Measurements from ENCODE around the gene TNFRSF14.

The TNFRSF14 gene

DNA sequence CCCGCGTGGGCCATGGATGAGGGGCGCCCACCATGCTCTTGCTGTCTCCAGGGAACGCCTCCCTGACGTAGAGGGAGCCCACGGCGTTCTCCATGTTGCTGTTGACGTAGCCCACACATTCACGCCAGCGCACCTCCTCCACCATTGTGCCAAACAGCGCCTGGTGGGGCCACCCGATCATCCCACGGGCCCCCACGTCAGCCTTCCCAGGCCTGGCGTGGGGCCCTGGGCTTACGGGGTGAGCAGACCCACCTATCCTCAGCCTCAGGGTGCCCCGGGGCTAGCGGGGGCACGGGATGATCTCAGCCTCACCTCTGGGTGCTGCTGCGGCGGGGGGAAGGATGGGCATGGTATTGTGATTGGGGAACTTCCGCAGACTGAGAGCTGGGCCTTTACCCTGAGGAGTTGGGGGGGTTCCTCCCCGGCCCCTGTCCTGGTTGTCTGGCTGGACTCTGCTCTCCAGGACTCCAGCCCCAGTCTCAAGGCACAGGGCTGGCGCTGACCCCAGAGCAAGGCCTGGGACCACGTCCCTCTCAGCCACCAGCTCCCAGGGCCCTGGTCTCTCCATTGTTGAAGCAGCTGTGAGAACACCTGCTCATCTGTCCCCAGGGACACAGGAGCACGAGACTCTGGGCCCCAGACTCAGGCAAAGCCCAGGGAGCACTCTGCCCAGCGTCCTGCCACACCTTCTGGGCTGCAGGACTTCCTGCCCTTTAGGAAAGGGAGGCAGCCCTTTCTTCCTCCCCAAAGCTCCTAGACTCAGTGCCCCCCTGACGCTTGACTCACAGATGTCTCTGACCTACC, 40.6 kb downstream of the TNFRSF14 start:
- in situ Hi-C loops (cut with HindIII; ENCODE audit: low sequenced_read_pairs): no loop called here

DNA sequence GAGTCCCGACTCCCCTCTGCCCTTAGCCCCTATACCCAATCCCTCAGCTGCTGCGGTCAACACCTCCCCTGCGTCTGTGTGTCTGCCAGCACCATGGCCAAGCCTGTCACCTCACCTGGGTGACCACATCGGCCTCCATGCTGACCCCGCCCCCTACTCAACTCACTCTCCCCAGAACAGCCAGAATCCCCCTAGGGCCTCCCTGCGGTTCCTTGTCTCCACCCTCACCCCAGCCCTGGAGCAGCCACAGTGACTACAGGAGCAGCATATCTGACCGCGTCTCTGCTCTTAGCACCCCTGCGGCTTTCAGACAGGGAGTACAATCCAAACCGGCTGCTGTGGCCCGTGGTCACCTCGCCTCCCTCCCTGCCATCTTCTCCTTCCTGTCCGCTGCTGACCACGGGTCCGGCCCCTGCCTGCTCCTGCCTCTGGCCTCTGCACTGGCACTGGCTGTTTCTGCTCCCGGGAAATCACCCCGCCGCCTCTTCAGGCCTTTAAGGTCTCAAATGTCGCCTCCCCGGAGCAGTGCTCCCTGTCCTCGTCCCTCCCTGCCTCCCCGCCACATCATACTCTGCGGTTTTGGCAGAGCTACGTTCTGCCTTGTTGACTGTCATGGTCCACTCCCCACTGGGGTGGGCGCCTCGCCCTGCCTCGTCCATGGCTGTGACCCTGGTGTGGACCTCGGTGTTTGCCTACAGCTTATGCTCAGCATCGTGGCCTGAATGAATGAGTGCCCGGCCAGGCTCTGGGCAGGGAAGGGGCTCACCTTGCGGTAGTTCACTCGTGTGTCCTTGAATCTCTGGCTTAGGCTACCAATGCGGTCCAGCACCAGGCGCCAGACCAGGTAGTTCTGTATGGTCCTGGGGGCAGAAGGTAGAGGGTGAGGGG, 41.5 kb downstream of the TNFRSF14 start:
- in situ Hi-C loops (cut with HindIII; ENCODE audit: low sequenced_read_pairs): no loop called here

DNA sequence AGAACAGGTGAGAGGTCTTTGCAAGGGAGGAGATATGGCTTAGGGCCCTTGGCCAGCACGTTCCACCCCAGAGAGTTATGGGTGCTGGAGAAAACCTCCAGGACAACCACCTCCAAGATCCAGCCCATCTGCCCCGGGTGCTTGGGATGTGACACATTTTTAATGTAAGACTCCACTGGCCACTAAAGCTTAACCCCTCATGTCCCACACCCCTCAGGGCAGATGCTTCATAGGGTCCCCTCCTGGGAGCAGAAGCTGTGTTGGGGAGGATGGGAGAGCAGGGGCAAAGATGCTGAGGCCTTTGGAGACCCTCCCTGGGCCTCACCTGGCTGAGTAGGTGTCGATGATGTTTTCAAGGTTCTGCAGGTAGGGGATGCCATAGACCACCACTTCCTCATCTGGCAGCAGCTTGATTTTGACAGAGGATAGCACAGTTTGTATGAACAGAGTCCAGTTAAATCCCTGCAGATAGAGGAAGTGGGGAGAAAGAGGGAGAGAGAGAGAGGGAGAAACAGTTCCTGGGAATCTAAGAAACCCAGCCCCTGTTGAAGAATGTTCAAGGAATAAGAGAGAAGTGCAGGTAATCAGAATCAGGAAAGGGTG, 42.3 kb downstream of the TNFRSF14 start:
- in situ Hi-C loops (cut with HindIII; ENCODE audit: low sequenced_read_pairs): no loop called here

DNA sequence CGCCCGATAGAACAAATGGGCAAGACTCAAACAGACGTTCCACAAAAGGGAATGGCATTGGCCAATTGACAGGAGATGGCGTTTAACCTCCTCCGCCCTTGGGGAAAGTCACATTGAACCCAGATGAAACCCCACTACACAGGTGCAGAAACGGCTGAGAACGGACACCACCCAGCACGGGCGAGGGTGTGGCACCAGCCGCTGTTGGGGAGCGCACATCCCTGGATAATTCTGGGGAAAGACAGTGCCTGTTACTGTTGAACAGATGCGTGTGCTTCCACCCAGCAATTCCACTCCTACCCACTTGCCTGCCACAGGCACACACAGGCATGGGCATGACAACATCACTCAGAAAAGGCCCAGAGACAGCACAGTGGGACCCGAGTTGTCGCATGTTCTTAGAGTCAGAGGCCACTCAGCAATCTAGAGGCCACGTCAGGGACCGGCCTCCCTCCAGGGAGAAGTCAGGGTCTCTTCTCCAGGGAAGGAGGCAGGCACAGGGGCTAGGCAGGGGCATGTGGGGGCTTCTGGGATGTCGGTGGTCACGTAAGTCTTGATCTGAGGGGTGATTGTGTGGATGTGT, 45.6 kb downstream of the TNFRSF14 start:
- in situ Hi-C loops (cut with HindIII; ENCODE audit: low sequenced_read_pairs): no loop called here

DNA sequence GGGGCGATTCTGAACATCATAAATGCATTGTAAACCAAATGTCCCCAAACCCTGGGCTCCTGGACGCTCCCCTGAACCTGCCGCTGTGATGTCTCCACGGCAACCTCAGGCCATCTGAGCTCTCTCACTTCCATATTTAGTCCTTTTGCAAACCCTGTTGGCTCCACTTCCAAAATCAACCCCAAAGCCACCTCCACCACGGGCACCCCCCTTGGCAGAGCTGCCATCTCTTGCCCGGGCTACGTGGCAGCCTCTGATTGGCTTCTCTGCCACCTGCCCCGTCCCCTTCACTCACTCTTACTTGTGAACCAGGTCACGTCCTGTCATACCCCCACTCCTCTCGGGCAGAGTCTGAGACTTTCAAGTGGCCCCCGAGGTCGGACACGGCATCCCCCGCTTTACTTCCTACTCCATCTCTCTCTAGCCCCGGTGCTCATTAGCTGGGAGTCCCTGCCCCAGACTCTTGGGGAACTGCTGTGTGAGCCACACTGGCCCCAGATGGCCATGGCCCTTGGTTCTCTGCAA, 46.2 kb downstream of the TNFRSF14 start:
- in situ Hi-C loops (cut with HindIII; ENCODE audit: low sequenced_read_pairs): no loop called here

DNA sequence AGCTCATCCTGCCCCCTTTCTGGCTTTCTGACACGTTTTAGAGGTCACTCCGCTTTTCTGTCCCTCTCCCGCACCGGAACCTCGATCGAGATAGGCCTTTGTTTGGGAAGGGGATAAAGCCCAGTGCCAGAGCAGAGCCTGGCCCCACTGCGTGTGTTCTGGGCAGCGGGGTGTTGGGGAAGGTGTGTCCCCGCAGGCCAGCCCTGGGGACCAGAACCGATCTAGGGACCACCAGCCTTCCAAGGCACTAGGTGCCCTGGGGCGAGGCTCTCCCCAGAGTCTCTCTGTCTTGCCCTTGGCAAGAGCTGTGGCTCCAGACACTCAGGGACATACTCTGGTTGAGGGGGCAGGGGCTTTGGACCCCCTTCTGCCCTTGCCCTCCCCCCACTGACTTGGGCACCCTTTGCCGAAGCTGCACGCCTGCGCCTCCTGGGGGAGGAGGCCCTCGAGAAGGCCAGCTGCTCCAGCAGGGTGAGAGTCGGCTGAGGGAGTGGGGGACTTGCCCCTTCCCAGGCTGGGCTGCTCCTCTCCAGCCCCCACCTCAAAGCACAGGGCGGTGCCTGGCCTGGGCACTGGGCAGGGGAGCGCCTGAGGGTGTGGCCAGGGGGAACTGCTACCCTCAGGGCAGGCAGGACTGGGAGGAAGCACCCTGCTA, 46.8 kb downstream of the TNFRSF14 start:
- in situ Hi-C loops (cut with HindIII; ENCODE audit: low sequenced_read_pairs): no loop called here

DNA sequence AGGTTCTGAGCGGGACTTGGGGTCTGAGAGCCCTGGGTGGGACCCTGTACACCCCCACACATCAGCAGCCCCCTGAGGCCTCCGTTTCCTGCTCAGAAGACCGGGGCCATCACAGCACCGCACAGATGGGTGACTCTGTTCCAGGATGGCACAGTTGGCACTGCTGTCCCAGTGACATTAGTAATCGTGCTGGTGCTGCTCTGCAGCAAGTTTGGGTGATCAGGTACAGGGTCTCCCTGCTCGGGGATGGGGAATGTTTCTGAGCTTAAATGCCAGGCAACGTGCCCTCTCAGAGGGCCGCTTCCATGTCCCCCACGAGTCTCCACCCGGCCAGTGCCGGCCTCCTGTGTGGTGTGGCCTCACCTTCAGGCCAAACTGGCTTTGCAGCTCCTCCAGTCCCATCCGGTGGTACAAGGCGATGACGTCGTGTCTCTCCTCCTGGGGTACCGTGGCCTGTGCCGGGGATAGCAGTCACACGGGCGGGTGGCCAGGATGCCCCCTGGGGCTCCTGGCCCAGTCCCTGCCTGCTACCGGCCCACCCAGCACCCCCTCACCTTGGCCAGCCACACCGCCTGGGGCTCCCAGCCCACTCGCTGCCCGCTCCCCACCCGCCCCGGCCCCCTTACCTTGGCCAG, 47.5 kb downstream of the TNFRSF14 start:
- in situ Hi-C loops (cut with HindIII; ENCODE audit: low sequenced_read_pairs): no loop called here

DNA sequence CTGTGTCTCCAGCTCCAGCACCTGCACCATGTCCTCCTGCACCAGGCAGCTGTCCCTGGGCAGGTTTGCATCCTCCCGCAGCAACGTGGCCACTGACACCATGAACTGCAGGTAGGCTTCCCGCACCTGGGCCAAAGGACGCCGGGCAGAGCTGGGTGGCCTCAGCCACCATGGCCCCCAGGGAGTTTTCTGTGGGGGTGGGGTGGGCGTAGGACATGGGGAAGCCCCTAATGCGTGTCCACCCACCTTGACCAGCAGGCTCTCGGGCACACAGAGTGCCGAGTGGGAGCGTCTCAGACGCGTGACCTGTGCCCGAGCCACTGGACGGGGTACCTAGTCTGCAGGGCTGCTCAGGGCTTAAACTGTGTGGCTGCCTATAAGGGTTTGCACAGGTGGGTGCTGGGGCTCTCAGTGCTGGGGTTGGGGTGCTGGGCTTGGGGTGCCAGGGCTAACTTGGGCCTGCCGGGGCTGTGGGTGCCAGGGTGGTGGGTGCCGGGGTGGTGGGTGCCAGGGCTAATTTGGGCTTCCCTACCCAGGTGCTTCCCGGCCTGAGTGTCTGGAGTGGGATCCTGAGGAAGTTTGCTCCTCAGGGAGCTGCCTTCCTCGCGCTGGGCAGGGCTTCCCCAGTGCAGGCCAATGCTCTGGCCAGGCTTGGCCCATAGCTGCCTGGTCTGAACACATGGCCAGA, 48.1 kb downstream of the TNFRSF14 start:
- in situ Hi-C loops (cut with HindIII; ENCODE audit: low sequenced_read_pairs): no loop called here

DNA sequence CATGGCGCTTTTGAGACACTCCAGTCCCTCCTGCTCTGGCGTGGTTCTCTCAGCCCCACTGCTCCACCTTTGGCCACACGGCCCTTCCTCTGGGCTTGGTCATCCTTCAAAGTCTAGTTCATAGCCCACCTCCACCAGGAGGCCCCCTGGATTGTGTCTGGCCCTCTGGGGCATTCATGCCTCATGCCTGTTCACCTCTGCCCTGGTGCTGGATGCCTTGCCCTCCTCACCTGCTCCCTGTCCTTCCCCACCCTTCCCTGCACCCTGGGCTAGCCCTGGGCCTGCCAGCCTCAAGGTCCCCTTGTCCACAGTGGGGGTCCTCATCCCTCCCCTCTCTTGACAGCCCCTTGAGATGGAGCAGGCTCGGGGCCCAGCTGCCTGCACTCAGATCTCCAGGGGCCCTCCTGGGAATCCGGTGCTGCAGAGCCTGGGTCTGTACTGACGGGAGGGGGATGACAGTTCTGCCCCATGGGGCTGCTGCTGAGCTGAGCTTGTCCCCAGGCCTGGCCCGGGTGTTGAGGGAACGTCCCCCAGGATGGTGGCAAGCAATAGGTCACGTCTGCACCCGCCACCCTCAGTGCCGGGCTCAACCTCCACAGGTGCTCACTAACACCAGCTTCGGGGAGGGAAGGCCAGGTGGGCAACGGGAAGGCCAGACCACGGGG, 48.8 kb downstream of the TNFRSF14 start:
- in situ Hi-C loops (cut with HindIII; ENCODE audit: low sequenced_read_pairs): no loop called here

DNA sequence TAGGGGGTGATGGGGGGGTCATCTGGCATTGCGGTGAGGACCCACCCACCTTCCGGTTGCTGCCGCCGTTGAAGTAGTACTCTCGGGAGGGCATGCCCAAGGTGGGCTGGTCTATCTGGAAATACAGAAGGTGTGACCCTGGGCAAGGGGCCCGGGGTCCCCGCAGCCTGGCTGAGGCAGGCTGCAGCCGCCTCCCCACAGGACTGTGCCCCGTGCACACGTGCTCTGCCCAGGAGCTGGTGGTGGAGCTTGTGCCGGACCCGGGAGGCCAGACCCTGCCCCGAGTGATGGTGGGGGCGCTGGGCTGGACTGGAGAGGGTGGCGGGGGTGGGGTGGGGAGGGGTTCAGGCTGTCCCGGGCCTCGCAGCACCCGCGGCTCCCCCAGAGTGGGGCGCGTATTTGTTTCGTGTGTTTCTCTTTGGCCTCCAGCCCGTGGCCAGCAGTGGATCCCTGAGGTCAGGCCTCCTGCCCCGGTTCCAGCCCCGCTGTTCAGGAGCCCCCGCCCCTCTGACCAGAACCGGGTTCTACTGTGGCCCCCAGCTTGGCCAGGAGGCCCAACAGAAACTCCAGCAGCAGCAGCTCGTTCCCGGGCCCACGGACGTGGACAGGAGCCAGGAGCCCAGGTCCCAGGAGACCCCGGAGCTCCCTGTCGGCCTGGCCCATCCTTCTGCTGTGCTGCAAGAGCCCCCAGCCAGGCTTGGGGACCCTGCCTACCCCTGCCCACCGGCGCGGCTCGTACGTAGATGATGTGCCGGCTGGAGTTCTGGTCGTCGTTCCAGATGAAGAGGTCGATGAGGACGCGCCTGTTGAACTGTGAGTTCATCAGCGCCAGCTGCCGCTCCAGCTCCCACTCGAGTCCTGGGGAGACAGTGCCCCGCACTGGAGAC, 49.6 kb downstream of the TNFRSF14 start:
- in situ Hi-C loops (cut with HindIII; ENCODE audit: low sequenced_read_pairs): no loop called here

DNA sequence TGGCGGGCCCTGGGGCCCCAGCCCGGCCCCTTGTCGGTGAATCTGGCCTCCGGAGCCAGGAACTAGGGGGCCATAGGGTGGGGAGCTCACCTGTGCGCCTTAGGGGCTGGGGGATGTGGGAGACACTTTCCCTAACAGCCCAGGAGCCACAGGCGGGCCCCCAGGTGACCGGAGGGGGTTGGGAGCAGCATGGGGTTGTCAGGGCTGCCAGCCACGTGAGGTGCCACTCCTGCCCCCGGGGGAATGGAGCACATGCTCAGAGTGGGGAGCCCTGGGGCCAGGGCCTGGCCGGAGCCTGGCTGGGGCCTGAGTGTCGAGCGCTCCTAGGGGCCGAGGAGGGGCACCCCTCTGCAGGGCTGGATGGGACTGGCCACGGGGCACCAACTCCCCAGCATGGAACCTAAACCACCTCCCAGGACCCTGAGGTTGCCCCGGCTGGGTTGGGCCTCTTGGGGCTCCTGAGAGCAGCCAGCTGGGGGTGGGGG, 50.3 kb downstream of the TNFRSF14 start:
- in situ Hi-C loops (cut with HindIII; ENCODE audit: low sequenced_read_pairs): no loop called here

DNA sequence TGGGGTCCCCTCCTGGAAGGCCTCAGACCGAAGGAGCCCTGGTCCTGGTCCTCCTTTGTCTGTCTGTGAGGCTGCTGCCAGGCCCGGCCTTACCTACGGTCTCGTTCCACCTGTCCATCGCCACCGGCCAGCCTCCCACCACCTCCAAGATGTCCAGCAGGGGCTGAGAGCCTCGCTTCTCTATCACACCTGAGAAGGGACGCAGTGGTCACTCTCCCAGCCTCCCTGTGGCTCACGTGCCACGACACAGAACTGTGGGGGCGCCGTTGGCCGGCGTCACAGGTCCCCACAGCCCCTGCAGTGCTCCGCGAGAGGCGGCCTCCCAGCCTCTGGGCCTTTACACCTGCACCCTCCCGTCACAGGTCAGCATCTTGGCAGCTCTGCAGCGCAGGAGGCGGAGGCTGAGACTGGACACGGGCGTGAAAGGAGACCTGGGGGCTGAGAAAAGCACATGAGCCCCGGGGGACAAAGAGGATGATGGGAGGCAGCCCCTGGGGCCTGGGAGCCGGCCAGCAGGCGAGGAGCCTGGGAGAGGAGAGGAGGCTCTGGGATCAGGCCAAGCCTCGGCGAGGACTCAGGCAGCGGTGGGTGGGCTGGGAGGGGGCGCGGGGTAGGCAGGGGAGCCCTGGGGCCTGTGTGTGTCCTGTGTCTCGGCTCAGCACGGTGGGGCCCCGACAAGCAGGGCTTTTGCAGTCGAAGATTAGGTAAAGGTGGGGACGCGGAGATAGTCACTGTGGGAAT, 50.9 kb downstream of the TNFRSF14 start:
- in situ Hi-C loops (cut with HindIII; ENCODE audit: low sequenced_read_pairs): no loop called here

DNA sequence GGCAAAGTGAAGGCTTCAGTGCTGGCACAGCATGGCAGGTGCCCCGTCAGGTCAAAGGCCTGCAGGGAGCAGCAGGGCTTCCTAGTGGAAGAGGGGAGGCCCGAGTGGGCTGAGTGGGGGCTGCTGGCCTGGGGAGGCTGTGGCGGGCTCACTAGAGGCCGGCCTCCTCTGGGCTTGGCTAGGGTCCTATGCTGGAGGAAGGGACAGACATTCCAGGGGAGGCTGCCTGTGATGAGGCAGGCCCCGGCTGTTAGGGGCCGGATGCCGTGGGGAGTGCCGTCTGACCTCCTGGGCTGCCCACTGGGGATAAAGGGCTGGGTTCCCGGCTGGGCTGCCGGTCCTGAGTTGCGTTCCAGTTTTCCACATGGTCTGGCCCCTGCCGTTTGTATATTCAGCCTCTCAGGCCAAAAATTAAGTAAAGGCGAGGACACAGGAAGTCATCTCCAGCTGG, 51.5 kb downstream of the TNFRSF14 start:
- in situ Hi-C loops (cut with HindIII; ENCODE audit: low sequenced_read_pairs): no loop called here

DNA sequence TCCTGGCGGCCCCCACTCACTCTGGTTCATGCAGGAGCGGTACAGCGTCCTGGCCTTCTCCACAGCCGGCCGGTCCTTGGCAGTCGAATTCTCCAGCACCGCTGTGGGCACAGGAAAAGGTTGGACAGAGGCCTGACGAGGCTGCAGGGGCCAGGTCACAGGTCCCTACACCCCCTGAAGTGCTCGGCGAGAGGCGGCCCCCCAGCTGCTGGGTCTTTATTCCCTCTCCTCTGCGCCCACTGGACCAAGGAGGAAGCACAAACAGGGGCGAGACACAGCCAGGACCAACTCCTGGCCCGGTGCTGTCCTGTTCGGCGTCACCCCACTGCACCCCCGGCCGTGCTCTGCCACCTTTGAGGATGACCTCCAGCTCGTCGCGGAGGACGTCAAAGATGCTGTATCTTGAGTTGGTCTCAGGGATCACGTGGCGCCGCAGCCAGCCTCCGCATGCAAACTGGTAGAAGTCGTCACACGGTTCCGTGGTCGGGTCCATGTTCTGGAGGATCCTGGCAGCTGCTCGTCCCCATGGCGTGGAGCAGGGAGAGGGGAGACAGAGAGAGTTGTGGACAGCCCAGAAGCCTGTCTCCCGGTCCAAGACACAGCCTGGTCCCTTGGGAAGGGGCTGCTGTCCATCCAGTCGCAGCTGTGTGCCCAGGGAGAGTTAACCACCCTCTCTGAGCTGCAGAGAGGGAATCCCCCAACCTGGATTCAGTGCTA, 53.3 kb downstream of the TNFRSF14 start:
- in situ Hi-C loops (cut with HindIII; ENCODE audit: low sequenced_read_pairs): no loop called here

DNA sequence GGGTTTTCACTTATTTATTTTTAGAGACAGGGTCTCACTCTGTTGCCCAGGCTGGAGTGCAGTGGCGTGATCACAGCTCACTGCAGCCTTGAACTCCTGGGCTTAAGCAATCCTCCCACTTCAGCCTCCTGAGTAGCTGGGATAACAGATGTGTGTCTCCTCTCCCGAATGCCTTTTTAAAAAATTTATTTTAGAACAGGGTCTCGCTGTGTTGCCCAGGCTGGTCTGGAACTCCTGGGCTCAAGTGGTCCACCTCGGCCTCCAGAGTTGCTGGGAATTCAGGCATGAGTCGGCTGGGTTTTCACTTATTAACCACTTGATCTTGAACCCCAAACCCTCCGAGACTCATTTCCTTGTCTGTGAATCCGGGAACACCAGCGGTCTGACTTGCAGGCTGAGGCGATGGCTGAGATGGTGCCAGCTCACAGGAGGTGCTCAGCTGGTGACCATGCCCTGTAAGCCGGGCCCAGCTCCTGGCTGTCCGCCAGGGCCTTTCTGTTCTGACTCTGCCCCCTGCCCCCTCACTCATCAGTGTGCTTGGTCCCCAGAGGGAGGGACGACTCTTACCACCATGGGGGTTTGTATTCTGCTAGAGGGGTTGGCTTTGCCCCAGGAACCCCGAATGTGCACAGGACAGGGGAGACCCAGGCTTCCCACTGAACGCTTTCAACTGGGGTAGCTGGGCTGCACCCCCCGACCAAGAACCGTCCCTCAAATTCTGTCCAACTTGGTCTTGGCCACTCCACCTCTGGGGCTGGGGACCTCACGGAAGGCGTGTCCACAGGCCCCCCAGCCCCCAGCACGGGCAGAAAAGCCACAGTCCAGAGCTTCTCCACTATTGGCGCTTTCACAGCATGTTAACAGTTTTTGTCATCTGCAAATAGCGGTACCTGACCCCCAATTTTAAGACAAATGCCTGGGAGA, 54.1 kb downstream of the TNFRSF14 start:
- in situ Hi-C loops (cut with HindIII; ENCODE audit: low sequenced_read_pairs): no loop called here
